HepG2 (cell line): ENCODE measurements around the gene ZBTB46.

Source experiments
- TGIF2 ChIP-seq: IDR thresholded peaks from 2 replicates; pipeline ENCODE4 v1.6.1; 2016; ENCODE audit warnings: control low read depth, missing compliant biosample characterization
- ZNF713 ChIP-seq: sonication (generic); formaldehyde crosslinking; IDR thresholded peaks from 2 replicates; pipeline ENCODE4 v1.4.0; 2020; ENCODE audit warnings: mild to moderate bottlenecking, missing genetic modification reagents
- TF ChIP-seq, protein P1 (sequence below): IDR thresholded peaks from 2 replicates; pipeline ENCODE4 v1.6.1; 2016; ENCODE audit warnings: low read depth, control low read depth

DNA sequence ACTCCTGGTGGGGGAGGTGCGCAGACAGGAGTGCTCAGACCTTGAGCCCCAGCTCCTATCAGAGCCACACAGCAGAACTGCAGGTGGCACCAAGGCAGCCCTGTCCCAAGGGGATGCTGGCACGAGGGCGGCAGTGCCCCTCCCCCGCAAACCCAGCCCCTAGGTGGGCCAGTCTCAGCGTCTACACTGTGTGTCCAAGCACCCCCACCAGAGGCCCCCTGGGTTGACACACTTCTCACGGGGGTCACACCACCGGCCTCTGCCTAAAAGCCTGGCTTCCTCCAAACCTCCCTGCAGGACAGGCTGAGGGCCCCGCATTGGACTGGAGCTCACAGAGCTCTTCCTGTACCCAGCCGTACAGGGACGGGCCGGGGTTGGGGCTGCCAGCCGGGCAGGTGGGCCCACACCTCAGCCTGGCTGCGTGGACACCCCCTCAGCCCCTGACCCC, 83.4 kb downstream of the ZBTB46 start:
- TF ChIP-seq, protein P1, sequence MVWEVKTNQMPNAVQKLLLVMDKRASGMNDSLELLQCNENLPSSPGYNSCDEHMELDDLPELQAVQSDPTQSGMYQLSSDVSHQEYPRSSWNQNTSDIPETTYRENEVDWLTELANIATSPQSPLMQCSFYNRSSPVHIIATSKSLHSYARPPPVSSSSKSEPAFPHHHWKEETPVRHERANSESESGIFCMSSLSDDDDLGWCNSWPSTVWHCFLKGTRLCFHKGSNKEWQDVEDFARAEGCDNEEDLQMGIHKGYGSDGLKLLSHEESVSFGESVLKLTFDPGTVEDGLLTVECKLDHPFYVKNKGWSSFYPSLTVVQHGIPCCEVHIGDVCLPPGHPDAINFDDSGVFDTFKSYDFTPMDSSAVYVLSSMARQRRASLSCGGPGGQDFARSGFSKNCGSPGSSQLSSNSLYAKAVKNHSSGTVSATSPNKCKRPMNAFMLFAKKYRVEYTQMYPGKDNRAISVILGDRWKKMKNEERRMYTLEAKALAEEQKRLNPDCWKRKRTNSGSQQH (CRISPR knock-in tag): no peak
- no peak for TF ChIP-seq TGIF2 (CRISPR knock-in tag)
- no peak for TF ChIP-seq ZNF713 (CRISPR knock-in tag)
